ENCODE data around the gene C1QL4.
A peak's percentile ranks its signal among the peaks of the same experiment; 100 is the strongest.
"Not testable (repeated sequence)": the region's sequence is repeated elsewhere in the genome, so short reads cannot be mapped to it uniquely, and the experiment has no call there.

C1QL4 gene

DNA sequence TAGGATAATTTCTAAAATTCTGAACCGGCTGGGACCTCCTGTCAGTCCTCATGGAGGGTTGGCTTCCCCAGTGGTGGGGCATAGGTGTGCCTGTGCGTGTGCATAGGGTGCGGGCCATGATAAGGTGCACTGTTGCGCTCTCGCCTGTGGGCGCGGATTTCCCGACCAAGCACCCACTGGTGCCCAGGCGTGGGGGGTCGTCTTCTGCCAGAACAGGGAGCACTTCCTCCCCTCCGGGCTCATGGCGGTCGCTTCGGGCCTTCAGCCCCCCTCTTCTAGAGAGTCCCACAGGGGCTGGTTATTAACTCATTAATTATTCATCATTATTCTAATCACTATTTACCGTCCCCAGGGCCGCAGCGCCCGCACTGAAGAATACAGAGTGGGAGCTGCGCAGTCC lies 2.8 kb downstream of the C1QL4 start:
- TF ChIP-seq, protein P1, sequence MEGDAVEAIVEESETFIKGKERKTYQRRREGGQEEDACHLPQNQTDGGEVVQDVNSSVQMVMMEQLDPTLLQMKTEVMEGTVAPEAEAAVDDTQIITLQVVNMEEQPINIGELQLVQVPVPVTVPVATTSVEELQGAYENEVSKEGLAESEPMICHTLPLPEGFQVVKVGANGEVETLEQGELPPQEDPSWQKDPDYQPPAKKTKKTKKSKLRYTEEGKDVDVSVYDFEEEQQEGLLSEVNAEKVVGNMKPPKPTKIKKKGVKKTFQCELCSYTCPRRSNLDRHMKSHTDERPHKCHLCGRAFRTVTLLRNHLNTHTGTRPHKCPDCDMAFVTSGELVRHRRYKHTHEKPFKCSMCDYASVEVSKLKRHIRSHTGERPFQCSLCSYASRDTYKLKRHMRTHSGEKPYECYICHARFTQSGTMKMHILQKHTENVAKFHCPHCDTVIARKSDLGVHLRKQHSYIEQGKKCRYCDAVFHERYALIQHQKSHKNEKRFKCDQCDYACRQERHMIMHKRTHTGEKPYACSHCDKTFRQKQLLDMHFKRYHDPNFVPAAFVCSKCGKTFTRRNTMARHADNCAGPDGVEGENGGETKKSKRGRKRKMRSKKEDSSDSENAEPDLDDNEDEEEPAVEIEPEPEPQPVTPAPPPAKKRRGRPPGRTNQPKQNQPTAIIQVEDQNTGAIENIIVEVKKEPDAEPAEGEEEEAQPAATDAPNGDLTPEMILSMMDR (conservative IDR thresholded peaks at IDR 0.05; ENCODE audit: control insufficient read depth, insufficient read depth, low read depth, low read length), result no peak
- no peak overlapping the region for H3K4me3 ChIP-seq (ENCODE audit: control insufficient read depth, low read depth, low read length)
- DNase-seq (ENCODE audit: low read depth), result no peak

DNA sequence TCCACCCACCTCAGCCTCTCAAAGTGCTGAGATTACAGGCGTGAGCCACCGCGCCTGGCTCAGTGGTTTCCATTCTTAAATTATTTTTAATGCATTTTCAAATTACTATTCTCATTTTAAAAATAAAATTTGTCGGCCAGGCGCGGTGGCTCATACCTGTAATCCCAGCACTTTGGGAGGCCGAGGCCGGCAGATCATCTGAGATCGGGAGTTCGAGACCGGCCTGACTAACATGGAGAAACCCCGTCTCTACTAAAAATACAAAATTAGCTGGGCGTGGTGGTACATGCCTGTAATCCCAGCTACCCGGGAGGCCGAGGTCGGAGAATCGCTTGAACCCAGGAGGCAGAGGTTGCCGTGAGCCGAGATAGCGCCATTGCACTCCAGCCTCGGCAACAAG lies 3.2 kb downstream of the C1QL4 start:
- DNase-seq (ENCODE audit: low read depth), result not testable (repeated sequence)

DNA sequence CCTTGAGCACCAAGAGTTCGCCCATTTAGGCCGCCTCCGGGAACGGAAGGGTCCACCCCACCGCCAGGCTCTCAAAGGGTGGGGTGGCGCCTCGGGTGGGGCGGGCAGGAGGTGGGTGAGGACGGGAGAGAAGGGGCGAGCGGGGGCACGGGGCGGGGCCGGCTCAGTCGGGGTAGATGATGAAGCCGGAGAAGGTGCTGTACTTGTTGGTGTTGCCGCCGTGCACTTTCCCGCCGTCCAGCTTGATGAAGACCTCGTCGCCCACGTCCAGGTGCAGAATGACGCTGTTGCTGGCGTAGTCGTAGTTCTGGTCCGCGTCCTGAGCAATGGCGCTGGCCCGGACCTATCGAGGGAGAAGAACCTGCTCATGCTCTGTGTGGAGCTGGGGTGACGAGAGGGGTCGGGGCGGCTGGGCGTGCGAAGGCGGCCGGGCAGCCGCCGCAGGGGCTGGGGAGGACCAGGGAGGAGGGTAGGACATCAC lies 4.1 kb downstream of the C1QL4 start:
- TF ChIP-seq, protein P1 (conservative IDR thresholded peaks at IDR 0.05; ENCODE audit: control insufficient read depth, insufficient read depth, low read depth, low read length), result no peak
- H3K4me3 ChIP-seq (ENCODE audit: control insufficient read depth, low read depth, low read length), result no peak overlapping the region
- no peak for DNase-seq (ENCODE audit: low read depth)

More for the DNA sequence above, 3.2 kb downstream of the C1QL4 start:
- not testable (repeated sequence) for H3K4me3 ChIP-seq (ENCODE audit: control insufficient read depth, low read depth, low read length)

DNA sequence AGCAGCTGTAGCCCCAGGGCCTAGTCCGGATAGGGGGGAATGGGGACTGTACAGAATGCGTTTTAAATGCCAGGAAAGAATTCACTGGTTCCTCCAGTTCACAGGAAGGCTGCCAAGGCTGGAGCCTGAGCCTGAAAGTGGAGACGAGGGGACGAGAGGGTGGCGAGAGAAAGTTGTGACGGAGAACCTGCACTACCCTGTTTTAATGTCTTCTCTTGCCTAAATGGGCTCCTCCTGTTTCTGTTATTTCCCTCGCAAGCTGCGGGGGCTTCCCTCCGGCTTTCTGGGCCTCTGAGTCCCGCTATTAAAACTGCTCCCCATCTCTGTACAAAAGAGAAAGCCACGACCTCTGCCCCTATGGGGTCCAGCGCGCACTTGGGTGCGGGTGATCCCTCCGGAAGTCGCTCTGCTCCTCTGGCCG lies 4.5 kb downstream of the C1QL4 start:
- no peak for DNase-seq (ENCODE audit: low read depth)
- no peak overlapping the region for H3K4me3 ChIP-seq (ENCODE audit: control insufficient read depth, low read depth, low read length)
- TF ChIP-seq, protein P1 (conservative IDR thresholded peaks at IDR 0.05; ENCODE audit: control insufficient read depth, insufficient read depth, low read depth, low read length), result no peak

DNA sequence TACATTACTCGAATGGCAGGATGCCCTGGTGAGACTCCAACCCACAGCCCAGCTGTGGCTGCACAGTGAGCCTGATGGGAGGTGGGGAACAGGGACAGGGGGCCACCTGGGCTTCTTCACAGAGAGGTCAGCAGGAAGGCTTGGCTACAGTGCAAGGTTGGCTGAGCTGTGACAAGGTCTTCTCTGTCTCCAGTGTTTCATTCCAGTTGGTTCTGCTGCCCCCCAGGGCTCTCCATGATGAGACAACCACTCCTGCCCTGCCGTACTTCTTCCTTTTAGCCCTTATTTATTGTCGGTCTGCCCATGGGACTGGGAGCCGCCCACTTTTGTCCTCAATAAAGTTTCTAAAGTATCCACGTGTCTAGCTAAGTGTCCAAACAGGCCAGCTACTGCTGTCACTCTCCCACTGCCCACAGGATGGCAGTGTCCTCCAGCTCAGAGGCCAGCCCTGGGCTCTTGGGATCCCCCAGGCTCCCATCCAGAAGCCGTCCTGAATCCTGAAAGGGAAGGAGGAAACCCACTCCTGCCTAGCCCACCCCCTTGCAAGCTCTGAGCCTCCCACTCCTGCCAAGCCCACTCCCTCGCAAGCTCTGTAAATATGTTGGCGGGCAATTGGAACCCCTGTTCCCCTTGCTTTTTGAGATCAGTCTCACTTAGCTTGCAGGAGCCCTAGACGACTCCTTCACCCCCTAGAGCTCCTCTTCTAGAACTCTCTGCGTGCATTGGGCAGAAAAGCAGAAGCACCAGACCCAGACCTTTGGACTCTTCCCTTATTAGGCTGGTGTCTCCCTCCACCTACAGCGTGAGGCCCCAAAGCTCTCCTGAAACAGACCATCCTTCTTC lies 5.4 kb downstream of the C1QL4 start:
- H3K4me3 ChIP-seq (ENCODE audit: control insufficient read depth, low read depth, low read length), result no peak overlapping the region
- peak; percentile 83 for DNase-seq (ENCODE audit: low read depth)
- TF ChIP-seq, protein P1 (conservative IDR thresholded peaks at IDR 0.05; ENCODE audit: control insufficient read depth, insufficient read depth, low read depth, low read length), result peak; percentile 86

DNA sequence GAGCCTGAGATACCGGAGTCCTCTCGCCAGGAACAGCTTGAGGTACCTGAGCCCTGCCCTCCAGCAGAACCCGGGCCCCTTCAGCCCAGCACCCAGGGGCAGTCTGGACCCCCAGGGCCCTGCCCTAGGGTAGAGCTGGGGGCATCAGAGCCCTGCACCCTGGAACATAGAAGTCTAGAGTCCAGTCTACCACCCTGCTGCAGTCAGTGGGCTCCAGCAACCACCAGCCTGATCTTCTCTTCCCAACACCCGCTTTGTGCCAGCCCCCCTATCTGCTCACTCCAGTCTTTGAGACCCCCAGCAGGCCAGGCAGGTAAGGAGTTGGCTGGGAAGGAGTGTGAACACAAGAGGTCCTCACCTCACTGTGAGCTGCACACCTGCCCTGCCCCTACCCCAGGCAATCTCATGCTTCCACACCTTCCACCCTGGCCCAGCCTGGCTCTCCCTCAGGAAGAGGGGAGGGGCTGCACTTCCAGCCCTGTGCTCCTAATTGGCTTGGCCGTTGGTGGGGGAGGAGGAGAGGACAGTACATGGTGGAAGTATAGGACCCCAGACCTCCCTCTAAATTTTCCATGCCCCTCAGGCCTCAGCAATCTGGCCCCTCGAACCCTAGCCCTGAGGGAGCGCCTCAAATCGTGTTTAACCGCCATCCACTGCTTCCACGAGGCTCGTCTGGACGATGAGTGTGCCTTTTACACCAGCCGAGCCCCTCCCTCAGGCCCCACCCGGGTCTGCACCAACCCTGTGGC lies 6.2 kb downstream of the C1QL4 start:
- TF ChIP-seq, protein P1 (conservative IDR thresholded peaks at IDR 0.05; ENCODE audit: control insufficient read depth, insufficient read depth, low read depth, low read length), result no peak
- no peak overlapping the region for H3K4me3 ChIP-seq (ENCODE audit: control insufficient read depth, low read depth, low read length)
- DNase-seq (ENCODE audit: low read depth), result no peak

DNA sequence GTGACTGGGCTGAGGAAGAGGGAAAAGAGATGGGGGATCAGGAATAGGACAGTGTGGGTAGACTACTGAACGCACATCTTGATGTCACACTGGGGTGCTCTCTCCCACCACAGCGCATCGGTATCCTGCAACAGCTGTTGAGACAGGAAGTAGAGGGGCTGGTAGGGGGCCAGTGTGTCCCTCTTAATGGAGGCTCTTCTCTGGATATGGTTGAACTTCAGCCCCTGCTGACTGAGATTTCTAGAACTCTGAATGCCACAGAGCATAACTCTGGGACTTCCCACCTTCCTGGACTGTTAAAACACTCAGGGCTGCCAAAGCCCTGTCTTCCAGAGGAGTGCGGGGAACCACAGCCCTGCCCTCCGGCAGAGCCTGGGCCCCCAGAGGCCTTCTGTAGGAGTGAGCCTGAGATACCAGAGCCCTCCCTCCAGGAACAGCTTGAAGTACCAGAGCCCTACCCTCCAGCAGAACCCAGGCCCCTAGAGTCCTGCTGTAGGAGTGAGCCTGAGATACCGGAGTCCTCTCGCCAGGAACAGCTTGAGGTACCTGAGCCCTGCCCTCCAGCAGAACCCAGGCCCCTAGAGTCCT lies 6.9 kb downstream of the C1QL4 start:
- TF ChIP-seq, protein P1 (conservative IDR thresholded peaks at IDR 0.05; ENCODE audit: control insufficient read depth, insufficient read depth, low read depth, low read length), result no peak
- DNase-seq (ENCODE audit: low read depth), result no peak

More for the DNA sequence above, 6.9 kb downstream of the C1QL4 start:
- no peak overlapping the region for H3K4me3 ChIP-seq (ENCODE audit: control insufficient read depth, low read depth, low read length)
